K562 (cell line): ENCODE measurements around the gene BMF. TPM values are rescaled to one million over a fixed set of nuclear protein-coding genes. Genes with fewer than 3 reads are reported as not detected.

Experiments used
- ATAC-seq: fragments of 200-7000 bp; cut with Tn5 transposase; 3 replicates; pipeline ENCODE4 v1.9.1; 2020; ENCODE audit warnings: moderate library complexity
- BruUV-seq: library from RNA; stranded (reverse); fragments of 400-500 nt; replicated peaks from 2 replicates; lab custom pipeline; 2021; lab: Mats Ljungman, UMichigan
- CTCF ChIA-PET: fragments of 300-600 bp; formaldehyde crosslinking; extraction: SDS; loops from one replicate; lab custom pipeline; 2021; ENCODE audit warnings: low intra/inter-chr PET ratio; lab: Yijun Ruan, JAX
- POLR2A ChIA-PET: fragments of 300-600, 350-650 bp; sonication (Branson Sonifier 250); formaldehyde crosslinking; extraction: SDS; loops from one replicate; lab custom pipeline; 2021; ENCODE audit warnings: antibody characterized with exemption, inconsistent platforms; lab: Yijun Ruan, JAX
- DNase-seq, 4 experiments: peaks; one replicate each; pipeline versions ENCODE4 v3.0.0 to v3.0.0-alpha.2; 2011 to 2018; ENCODE audit warnings: low spot score in 3 of 4, mixed read lengths in 3 of 4; ENCODE audit errors: extremely low read depth in 1 of 4
- FAIRE-seq: peaks from 2 replicates; lab custom pipeline; 2011; peaks lifted over from hg19 to GRCh38; lab: Jason Lieb, UNC
- H2AFZ ChIP-seq: 2 replicates; pipeline ENCODE4 v1.6.0; 2011; ENCODE audit warnings: low read depth, low read length, control low read depth, inconsistent platforms
- H3K27ac ChIP-seq: fragments of 200-600 bp; 3 replicates; pipeline ENCODE4 v1.8.0; 2011; ENCODE audit warnings: low read depth, mild to moderate bottlenecking, control low read depth, inconsistent platforms, low read length, moderate library complexity, mixed read lengths; ENCODE audit errors: extremely low read depth
- H3K27me3 ChIP-seq, 2 experiments: fragments of 300-600 bp in 1 of 2; 2 replicates in 1 of 2; 3 replicates in 1 of 2; pipeline versions ENCODE4 v1.6.0 to v1.8.0; 2011; ENCODE audit warnings: inconsistent platforms in 2 of 2, low read length in 2 of 2, mild to moderate bottlenecking in 1 of 2, mixed read lengths in 1 of 2, moderate library complexity in 1 of 2; ENCODE audit not compliant: control insufficient read depth in 2 of 2, insufficient read depth in 2 of 2
- H3K36me3 ChIP-seq: fragments of 300-600 bp; 3 replicates; pipeline ENCODE4 v1.8.0; 2011; ENCODE audit warnings: mild to moderate bottlenecking, low read length, inconsistent platforms; ENCODE audit not compliant: control insufficient read depth, insufficient read depth
- H3K4me1 ChIP-seq, 2 experiments: fragments of 200-600 bp in 1 of 2; replicated peaks in 1 of 2; 2 replicates in 1 of 2; 3 replicates in 1 of 2; pipeline versions ENCODE4 v1.5.1 to v1.8.0; 2011; ENCODE audit warnings: inconsistent platforms in 2 of 2, low read length in 2 of 2, mild to moderate bottlenecking in 1 of 2, mixed read lengths in 1 of 2, moderate library complexity in 1 of 2; ENCODE audit not compliant: control insufficient read depth in 2 of 2, insufficient read depth in 2 of 2
- H3K4me2 ChIP-seq: 2 replicates; pipeline ENCODE4 v1.6.1; 2011; ENCODE audit warnings: low read length, control low read depth, inconsistent platforms, mixed read lengths; ENCODE audit not compliant: insufficient read depth
- H3K4me3 ChIP-seq: fragments of 200-600 bp; sonication (generic), shearing (Covaris generic); 2 replicates; pipeline ENCODE4 v1.5.1; 2016; ENCODE audit warnings: control low read depth, inconsistent platforms
- H3K79me2 ChIP-seq: fragments of 200-600 bp; 3 replicates; pipeline ENCODE4 v1.8.0; 2011; ENCODE audit warnings: low read length, inconsistent platforms; ENCODE audit not compliant: control insufficient read depth, insufficient read depth
- H3K9ac ChIP-seq, 2 experiments: 2 replicates each; pipeline versions ENCODE4 v1.6.0 to v1.6.1; 2011; ENCODE audit warnings: low read depth in 2 of 2, low read length in 2 of 2, control low read depth in 1 of 2, inconsistent platforms in 1 of 2, mild to moderate bottlenecking in 1 of 2, mixed read lengths in 1 of 2; ENCODE audit not compliant: insufficient read depth in 1 of 2
- H3K9me1 ChIP-seq: one replicate; pipeline ENCODE4 v1.6.0; 2011; ENCODE audit warnings: inconsistent platforms, mild to moderate bottlenecking, low read length, moderate library complexity; ENCODE audit not compliant: control insufficient read depth, insufficient read depth
- H3K9me3 ChIP-seq: replicated peaks from 2 replicates; pipeline ENCODE4 v1.5.1; 2011; ENCODE audit warnings: low read depth, low read length, inconsistent platforms; ENCODE audit not compliant: control insufficient read depth, insufficient read depth
- H4K20me1 ChIP-seq: replicated peaks from 2 replicates; pipeline ENCODE4 v1.6.1; 2011; ENCODE audit warnings: low read length, inconsistent platforms, mixed read lengths; ENCODE audit not compliant: control insufficient read depth, insufficient read depth
- ASH1L ChIP-seq: fragments of 450-650 bp; IDR thresholded peaks from 2 replicates; pipeline ENCODE4 v1.6.1; 2018; ENCODE audit warnings: borderline replicate concordance, mild to moderate bottlenecking, low read depth; ENCODE audit not compliant: partially characterized antibody
- E2F8 ChIP-seq: fragments of 450-650 bp; IDR thresholded peaks from 2 replicates; pipeline ENCODE4 v1.7.1; 2018; ENCODE audit warnings: mild to moderate bottlenecking, low read depth; ENCODE audit not compliant: partially characterized antibody
- ELF4 ChIP-seq: fragments of 450-650 bp; formaldehyde crosslinking; IDR thresholded peaks from 2 replicates; pipeline ENCODE4 v1.4.0; 2022; ENCODE audit warnings: missing genetic modification characterization
- FOXK2 ChIP-seq, 2 experiments: fragments of 450-650 bp; IDR thresholded peaks in 1 of 2; conservative IDR thresholded peaks in 1 of 2; 2 replicates each; pipeline ENCODE4 v1.6.1; 2016; ENCODE audit warnings: low read depth in 2 of 2, mild to moderate bottlenecking in 1 of 2
- HES1 ChIP-seq: fragments of 450-650 bp; IDR thresholded peaks from 2 replicates; pipeline ENCODE4 v1.6.1; 2016; ENCODE audit warnings: low read depth, mild to moderate bottlenecking, moderate library complexity
- MAZ ChIP-seq, 2 experiments: fragments of 450-650 bp in 1 of 2; sonication (generic) in 1 of 2; formaldehyde crosslinking; IDR thresholded peaks in 1 of 2; conservative IDR thresholded peaks in 1 of 2; 2 replicates each; pipeline versions ENCODE4 v1.4.0 to v1.5.0; 2020; ENCODE audit warnings: mild to moderate bottlenecking in 1 of 2, missing genetic modification reagents in 1 of 2
- PURB ChIP-seq: sonication (generic); formaldehyde crosslinking; IDR thresholded peaks from 2 replicates; pipeline ENCODE4 v1.9.0; 2021; ENCODE audit warnings: low read depth, mild to moderate bottlenecking, missing genetic modification reagents
- STAT5A ChIP-seq: IDR thresholded peaks from 2 replicates; pipeline ENCODE4 v1.6.1; 2012; ENCODE audit warnings: low read length, inconsistent platforms, borderline replicate concordance
- TAF15 ChIP-seq: fragments of 200-400 bp; formaldehyde crosslinking; IDR thresholded peaks from 2 replicates; pipeline ENCODE4 v1.6.1; 2017; ENCODE audit warnings: mild to moderate bottlenecking, low read depth, low read length, moderate library complexity
- TCF15 ChIP-seq: fragments of 250-450 bp; sonication (Bioruptor Pico); IDR thresholded peaks from 2 replicates; pipeline ENCODE4 v1.8.0; 2022; ENCODE audit warnings: moderate library complexity, mild to moderate bottlenecking, inconsistent platforms
- XRCC5 ChIP-seq: fragments of 200-400 bp; formaldehyde crosslinking; IDR thresholded peaks from 2 replicates; pipeline ENCODE4 v1.6.1; 2017; ENCODE audit warnings: low read depth, mild to moderate bottlenecking, low read length
- ZBTB2 ChIP-seq: fragments of 450-650 bp; IDR thresholded peaks from 2 replicates; pipeline ENCODE4 v1.6.1; 2016; ENCODE audit warnings: antibody characterized with exemption
- ZNF133 ChIP-seq: fragments of 250-450 bp; sonication (Bioruptor Pico); IDR thresholded peaks from 2 replicates; pipeline ENCODE4 v1.4.0; 2020; ENCODE audit warnings: mild to moderate bottlenecking
- ZNF511 ChIP-seq: sonication (generic); formaldehyde crosslinking; IDR thresholded peaks from 2 replicates; pipeline ENCODE4 v1.8.0; 2022; ENCODE audit warnings: mild to moderate bottlenecking, missing genetic modification reagents
- ZNF644 ChIP-seq: fragments of 200-800 bp; sonication (Bioruptor generic); IDR thresholded peaks from 2 replicates; pipeline ENCODE4 v1.6.1; 2016; ENCODE audit warnings: low read depth, missing genetic modification characterization, missing compliant biosample characterization
- WGBS: fragments of 100-300 bp; shearing (Covaris generic); methylation state at CpG from one replicate; pipeline ENCODE4 v1.1.6; 2016; ENCODE audit warnings: low coverage, mixed read lengths; ENCODE audit not compliant: insufficient coverage; ENCODE audit errors: missing lambda C conversion rate; 5-methylcytosine and 5-hydroxymethylcytosine counted together
- in situ Hi-C: fragments of 300-500 bp; cut with MboI; formaldehyde crosslinking; loops from 4 replicates; pipeline ENCODE4 v1.15.0; 2018; ENCODE audit warnings: inconsistent platforms, mixed read lengths
- intact Hi-C: fragments of 100-400 bp; cut with micrococcal nuclease; formaldehyde crosslinking; loops from 2 replicates; pipeline ENCODE4 v1.14.2; 2022
- polyA plus RNA-seq, 8 experiments: library from polyadenylated mRNA; depleted of rRNA in 4 of 8; stranded (reverse) in 5 of 8; unstranded in 3 of 8; fragments of >200 nt; fragmentation: Nextera tagmentation in 2 of 8; fragmentation: Illumina TruSeq in 1 of 8; extraction: Ambion mirVana in 2 of 8; extraction: Trizol in 1 of 8; gene quantifications; 2 replicates each; pipeline versions ENCODE4 v1.2.1 to v1.2.3, GENCODE V29; 2011 to 2014; ENCODE audit warnings: inconsistent platforms in 1 of 8, missing spikeins in 1 of 8
- total RNA-seq, 7 experiments: library from RNA; depleted of rRNA in 6 of 7; stranded (reverse); fragments of >200 nt in 6 of 7; fragmentation: Illumina TruSeq in 2 of 7; extraction: Trizol in 2 of 7; gene quantifications; 2 replicates each; pipeline versions ENCODE4 v1.2.1 to v1.2.3, GENCODE V29; 2011 to 2021; ENCODE audit warnings: low replicate concordance in 1 of 7

The BMF gene
- total and polyA plus RNA-seq, 9 of the 15 experiments (the other 6 are each of a cell fraction or from before 2014, with no cell fraction given) = 0.25 to 0.91 (median 0.59) TPM; not detected in 2

GRCh38 chr15:40097096-40097967 is 11.3 kb downstream of the BMF start:
- ChIA-PET CTCF (no interaction called here), POLR2A (interaction anchor here (0.6 to 4.8 kb wide), 8 partner anchors 9 to 329 kb away, joined by 3 to 30 read pairs (median 4); partner anchors contain the start of gene BMF)
- no peaks in the 10 kb centered on the region for H4K20me1 ChIP-seq
- H3K27ac ChIP-seq = peak overlapping the region; percentile 78
- FAIRE-seq (no peak), DNase-seq (no peak), ATAC-seq (no peak)
- no peaks in the 10 kb centered on the region for H3K79me2 ChIP-seq
- peaks cover 37 to 48% of the 10 kb centered on the region in 2 experiments for H3K4me1 ChIP-seq
- peak overlapping the region; percentile 95 for H2AFZ ChIP-seq
- H3K9me3 ChIP-seq = no peaks in the 10 kb centered on the region
- peak overlapping the region; percentile 78; the same call in 1 of the 2 replicates for H3K4me2 ChIP-seq
- intact Hi-C loops = no loop called here
- H3K27me3 ChIP-seq = no peaks in the 10 kb centered on the region
- H3K9me1 ChIP-seq = no peaks in the 10 kb centered on the region
- H3K9ac ChIP-seq = peak overlapping the region; percentile 60 to 87; a peak in 2 of 4 replicates
- H3K36me3 ChIP-seq = no peaks in the 10 kb centered on the region
- in situ Hi-C loops = no loop called here
- WGBS = 74% methylated on average over 9 of the region's 10 CpGs
- BruUV-seq = no TSS peak
- no peak overlapping the region for H3K4me3 ChIP-seq
- TF ChIP-seq MAZ (CRISPR knock-in tag; conservative IDR thresholded peaks at IDR 0.05 in 1 of 2, IDR thresholded peaks at IDR 0.05 in 1 of 2) = no peak
- TF ChIP-seq ASH1L = no peak
- no peak for TF ChIP-seq STAT5A
- no peak for TF ChIP-seq ZNF133 (CRISPR knock-in tag)
- no peak for TF ChIP-seq E2F8
- no peak for TF ChIP-seq TCF15 (CRISPR knock-in tag)
- TF ChIP-seq ELF4 (CRISPR knock-in tag) = no peak
- TF ChIP-seq PURB (CRISPR knock-in tag) = no peak
- no peak for TF ChIP-seq ZNF644
- no peak for TF ChIP-seq TAF15
- no peak for TF ChIP-seq HES1
- TF ChIP-seq ZNF511 (CRISPR knock-in tag) = no peak
- no peak for TF ChIP-seq ZBTB2
- TF ChIP-seq FOXK2 (conservative IDR thresholded peaks at IDR 0.05 in 1 of 2, IDR thresholded peaks at IDR 0.05 in 1 of 2; ENCODE audit: low read depth in 2 of 2) = no peak
- no peak for TF ChIP-seq XRCC5
